Measurements from ENCODE around the gene GKN2.

- no peak for TF ChIP-seq CTCF (conservative IDR thresholded peaks at IDR 0.05; ENCODE audit: low read length)
- TF ChIP-seq EZH2phosphoT487 (IDR thresholded peaks at IDR 0.05; ENCODE audit: borderline replicate concordance, low read depth, low read length): no peak
These were observed 4.0 kb downstream of the GKN2 start for GRCh38 chr2:68948710-68949109.
